Testis (tissue), 2 donors: ENCODE data around the gene RBM33.

ENCODE experiments used
- CTCF ChIP-seq, 3 experiments: fragments of 450-650 bp in 2 of 3; fragments of 200-600 bp in 1 of 3; sonication (generic) in 1 of 3; IDR thresholded peaks; one replicate each; pipeline ENCODE4 v1.5.1; 2016 to 2019; ENCODE audit warnings: antibody characterized with exemption in 3 of 3, mild to moderate bottlenecking in 2 of 3, moderate library complexity in 1 of 3
- POLR2A ChIP-seq: fragments of 450-650 bp; IDR thresholded peaks from one replicate; pipeline ENCODE4 v1.6.1; 2017; ENCODE audit warnings: antibody characterized with exemption, mild to moderate bottlenecking, moderate library complexity

- TF ChIP-seq POLR2A, result no peak
- TF ChIP-seq CTCF (IDR thresholded peaks at IDR 0.05), result no peak
These were observed 3.3 kb downstream of the RBM33 start for GRCh38 chr7:155647734-155648133.
